Astrocyte of the cerebellum (primary cell): ENCODE results near the gene IKZF1.

Experiments
- DNase-seq: peaks from one replicate; pipeline ENCODE4 v3.0.0-alpha.2; 2011; ENCODE audit warnings: low read depth
- H3K4me3 ChIP-seq: 2 replicates; pipeline ENCODE4 v1.5.1; 2011; ENCODE audit warnings: mild to moderate bottlenecking, low read depth, low read length, moderate library complexity
- CTCF ChIP-seq: IDR thresholded peaks from 2 replicates; pipeline ENCODE4 v1.5.1; 2012; ENCODE audit warnings: low read length, low read depth, moderate library complexity, mild to moderate bottlenecking; ENCODE audit errors: missing control alignments
- in situ Hi-C: cut with HindIII; loops from 2 replicates; pipeline ENCODE4 v1.10.0; 2017; ENCODE audit warnings: low sequenced_read_pairs

IKZF1 gene

DNA sequence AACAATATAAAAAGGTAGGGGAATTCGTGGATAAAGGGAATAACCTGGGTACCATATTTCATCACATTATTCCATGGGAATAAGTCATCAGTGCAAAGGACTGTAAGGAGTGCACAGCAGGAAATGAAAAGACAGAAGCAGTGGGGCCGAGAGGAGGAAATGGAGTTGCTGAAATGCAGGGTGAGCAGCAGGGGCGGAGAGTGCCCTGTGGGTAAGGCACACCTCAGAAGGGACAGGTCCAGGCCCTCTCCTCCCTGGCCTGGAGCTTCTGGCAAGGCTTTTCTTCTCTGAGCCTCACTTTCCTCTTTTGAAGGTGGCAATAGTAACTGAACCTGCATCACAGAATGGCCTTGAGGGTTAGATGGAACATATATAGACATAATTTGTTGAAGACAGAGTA is 26.2 kb downstream of the IKZF1 start:
- H3K4me3 ChIP-seq: no peak overlapping the region
- TF ChIP-seq CTCF: no peak
- no peak for DNase-seq
- in situ Hi-C loops: no loop called here

- no peak for TF ChIP-seq CTCF
- no peak for DNase-seq
- H3K4me3 ChIP-seq: no peak overlapping the region
- in situ Hi-C loops: no loop called here
These were observed 27.2 kb downstream of the IKZF1 start for GRCh38 chr7:50331564-50332208.

GRCh38 chr7:50332241-50333165 is 28.0 kb downstream of the IKZF1 start:
- DNase-seq: no peak
- no peak for TF ChIP-seq CTCF
- no peak overlapping the region for H3K4me3 ChIP-seq
- in situ Hi-C loops: no loop called here

- in situ Hi-C loops: no loop called here
- H3K4me3 ChIP-seq: no peak overlapping the region
- TF ChIP-seq CTCF: no peak
- no peak for DNase-seq
These were observed 28.7 kb downstream of the IKZF1 start for GRCh38 chr7:50333221-50333651.

DNA sequence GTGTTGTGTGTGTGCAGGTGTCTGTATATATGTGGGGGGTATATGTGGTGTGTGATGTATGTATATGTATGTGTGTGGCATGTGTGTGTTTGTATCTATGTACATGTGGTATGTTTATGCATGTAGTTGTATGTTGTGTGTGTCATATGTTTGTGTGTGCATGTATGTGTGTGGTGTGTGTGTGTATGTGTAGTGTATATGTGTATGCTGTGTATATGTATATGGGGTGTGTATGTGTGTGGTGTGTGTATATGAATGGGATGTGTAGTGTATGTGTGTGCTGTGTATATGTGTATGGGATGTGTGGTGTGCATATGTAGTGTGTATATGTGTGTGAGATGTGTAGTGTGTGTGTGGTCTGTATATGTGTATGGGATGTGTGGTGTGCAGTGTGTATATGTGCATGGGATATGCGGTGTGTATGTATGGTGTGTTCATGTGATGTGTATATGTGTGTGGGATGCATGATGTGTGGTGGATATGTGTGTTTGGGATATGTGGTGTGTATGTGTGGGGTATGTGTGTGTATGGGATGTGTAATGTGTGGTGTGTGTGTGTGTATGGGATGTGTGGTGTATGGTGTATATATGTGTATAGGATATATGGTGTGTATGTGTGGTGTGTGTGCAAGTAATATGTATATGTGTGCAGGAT is 30.0 kb downstream of the IKZF1 start:
- DNase-seq: no peak
- no peak overlapping the region for H3K4me3 ChIP-seq
- TF ChIP-seq CTCF: no peak
- in situ Hi-C loops: no loop called here

GRCh38 chr7:50335230-50335794 is 30.8 kb downstream of the IKZF1 start:
- no peak overlapping the region for H3K4me3 ChIP-seq
- no peak for DNase-seq
- no peak for TF ChIP-seq CTCF
- in situ Hi-C loops: no loop called here
